Measurements from ENCODE around the gene TRIOBP. TPM values are rescaled to one million over a fixed set of nuclear protein-coding genes. Genes with fewer than 3 reads are reported as not detected.
A peak's percentile ranks its signal among the peaks of the same experiment; 100 is the strongest.

Gene TRIOBP
- total and polyA plus RNA-seq, 2 donors (not counting 3 experiments of a cell fraction or from before 2014, with no cell fraction given): 60.6 to 104 TPM

DNA sequence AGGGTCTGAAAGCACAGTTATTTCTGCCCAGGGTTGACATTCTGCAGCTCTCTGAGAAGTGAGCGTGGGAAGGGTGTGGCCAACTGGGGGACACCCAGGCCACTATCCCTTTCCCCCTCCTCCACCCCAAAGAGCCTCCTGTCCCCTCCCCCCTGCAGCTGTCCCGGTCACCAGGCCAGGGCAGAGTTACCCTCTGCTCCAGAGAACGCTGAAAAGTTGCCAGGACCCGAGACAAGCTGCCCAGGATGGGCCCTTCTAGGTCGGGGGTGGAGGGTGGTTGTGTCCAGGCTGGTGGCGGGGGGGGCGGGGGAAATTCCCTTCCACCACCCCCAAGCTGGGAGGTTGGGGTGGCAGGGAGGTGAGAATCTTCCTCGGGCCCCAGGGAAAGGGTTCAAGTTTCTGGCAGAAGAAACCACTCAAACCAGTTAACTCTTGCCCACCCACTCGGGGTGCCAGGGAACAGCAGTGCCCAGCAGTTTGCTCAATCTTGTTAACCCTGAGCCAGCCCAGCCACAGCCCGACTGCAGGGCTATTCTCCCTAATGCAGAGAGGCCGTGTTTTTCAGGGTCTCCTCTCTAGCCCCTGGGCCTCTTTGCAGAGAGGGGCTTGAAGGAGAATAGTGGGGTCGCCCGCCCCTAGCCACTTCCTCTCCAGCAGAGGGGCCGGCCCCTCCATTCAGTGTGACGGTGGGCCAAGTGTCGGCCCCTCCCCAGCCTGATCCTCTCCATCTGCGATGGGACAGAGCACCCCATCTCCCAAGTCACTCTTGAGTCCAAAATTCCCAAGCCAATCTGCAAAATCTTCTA lies 20.7 kb upstream of the TRIOBP start:
- BruUV-seq (replicated peaks): no TSS peak
- H3K4me3 ChIP-seq (replicated peaks in 1 of 3; ENCODE audit: insufficient read depth in 1 of 3, low read depth in 1 of 3, low read length in 3 of 3): peak overlapping the region; percentile 63 to 76 (median 66)
- H3K27ac ChIP-seq (ENCODE audit: insufficient read depth, low read depth, low read length): peak overlapping the region; percentile 81
- H3K4me2 ChIP-seq (ENCODE audit: insufficient read depth, low read length): peak overlapping the region; percentile 79
- peak; percentile 48 for FAIRE-seq
- ChIA-PET POLR2A (interaction anchor here (1.3 to 1.6 kb wide), 2 partner anchors 10 to 18 kb away, joined by 4 to 8 read pairs; partner anchors contain the start of genes NOL12 and PDXP), CTCF (interaction anchor here (1.1 to 4.0 kb wide), 5 partner anchors 10 to 43 kb away, joined by 3 to 70 read pairs (median 14); partner anchors contain the start of genes NOL12 and PDXP)
- no peaks in the 10 kb centered on the region for H4K20me1 ChIP-seq (replicated peaks; ENCODE audit: control insufficient read depth, extremely low read depth, insufficient read depth, low read length)
- no peaks in the 10 kb centered on the region for H3K9me1 ChIP-seq (replicated peaks; ENCODE audit: control insufficient read depth, extremely low read depth, insufficient read depth, low read length)
- intact Hi-C loops (cut with micrococcal nuclease) (loop anchor here (1.0 to 5.0 kb wide), 5 partner anchors 18 to 116 kb away; partner anchors contain the start of genes CDC42EP1 and PDXP), dilution Hi-C loops (cut with MboI; ENCODE audit: extremely low pct_ligation_motif_present, low sequenced_read_pairs) (no loop called here)
- H3K4me1 ChIP-seq (ENCODE audit: control insufficient read depth, extremely low read depth, insufficient read depth, low read length): peaks cover 9% of the 10 kb centered on the region
- H2AFZ ChIP-seq (ENCODE audit: low read depth, low read length): no peak overlapping the region
- TF ChIP-seq FOS (IDR thresholded peaks at IDR 0.05; ENCODE audit: borderline replicate concordance, insufficient read depth, low read length) (no peak), MYC (IDR thresholded peaks at IDR 0.05; ENCODE audit: low read depth, low read length) (no peak), EZH2 (IDR thresholded peaks at IDR 0.05; ENCODE audit: borderline replicate concordance, low read depth, low read length, severe bottlenecking) (no peak), POLR2AphosphoS5 (IDR thresholded peaks at IDR 0.05; ENCODE audit: insufficient read depth, low read depth, low read length) (no peak), POLR2A (IDR thresholded peaks at IDR 0.05; ENCODE audit: low read depth, low read length) (no peak), JUN (IDR thresholded peaks at IDR 0.05; ENCODE audit: borderline replicate concordance, insufficient read depth, insufficient read length, low read depth) (no peak), GATA2 (IDR thresholded peaks at IDR 0.05; ENCODE audit: insufficient read depth, insufficient read length, low read depth, low read length) (no peak)
- TF ChIP-seq, protein P1, sequence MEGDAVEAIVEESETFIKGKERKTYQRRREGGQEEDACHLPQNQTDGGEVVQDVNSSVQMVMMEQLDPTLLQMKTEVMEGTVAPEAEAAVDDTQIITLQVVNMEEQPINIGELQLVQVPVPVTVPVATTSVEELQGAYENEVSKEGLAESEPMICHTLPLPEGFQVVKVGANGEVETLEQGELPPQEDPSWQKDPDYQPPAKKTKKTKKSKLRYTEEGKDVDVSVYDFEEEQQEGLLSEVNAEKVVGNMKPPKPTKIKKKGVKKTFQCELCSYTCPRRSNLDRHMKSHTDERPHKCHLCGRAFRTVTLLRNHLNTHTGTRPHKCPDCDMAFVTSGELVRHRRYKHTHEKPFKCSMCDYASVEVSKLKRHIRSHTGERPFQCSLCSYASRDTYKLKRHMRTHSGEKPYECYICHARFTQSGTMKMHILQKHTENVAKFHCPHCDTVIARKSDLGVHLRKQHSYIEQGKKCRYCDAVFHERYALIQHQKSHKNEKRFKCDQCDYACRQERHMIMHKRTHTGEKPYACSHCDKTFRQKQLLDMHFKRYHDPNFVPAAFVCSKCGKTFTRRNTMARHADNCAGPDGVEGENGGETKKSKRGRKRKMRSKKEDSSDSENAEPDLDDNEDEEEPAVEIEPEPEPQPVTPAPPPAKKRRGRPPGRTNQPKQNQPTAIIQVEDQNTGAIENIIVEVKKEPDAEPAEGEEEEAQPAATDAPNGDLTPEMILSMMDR (IDR thresholded peaks at IDR 0.05; ENCODE audit: extremely low read depth in 1 of 2, insufficient read depth in 1 of 2, low read depth in 1 of 2, low read length in 2 of 2): no peak
- TF ChIP-seq, protein P2, sequence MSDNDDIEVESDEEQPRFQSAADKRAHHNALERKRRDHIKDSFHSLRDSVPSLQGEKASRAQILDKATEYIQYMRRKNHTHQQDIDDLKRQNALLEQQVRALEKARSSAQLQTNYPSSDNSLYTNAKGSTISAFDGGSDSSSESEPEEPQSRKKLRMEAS (IDR thresholded peaks at IDR 0.05; ENCODE audit: insufficient read depth, insufficient read length): no peak
- H3K27me3 ChIP-seq (ENCODE audit: control insufficient read depth in 2 of 2, insufficient read depth in 2 of 2, low read length in 2 of 2): no peaks in the 10 kb centered on the region
- no peaks in the 10 kb centered on the region for H3K9me3 ChIP-seq (replicated peaks; ENCODE audit: control insufficient read depth, insufficient read depth, low read length)
- peaks cover 7 to 8% of the 10 kb centered on the region in 2 experiments for H3K36me3 ChIP-seq (ENCODE audit: control insufficient read depth in 2 of 2, extremely low read depth in 1 of 2, insufficient read depth in 2 of 2, low read length in 2 of 2)
- H3K9ac ChIP-seq (replicated peaks; ENCODE audit: extremely low read depth, insufficient read depth, low read length): peak overlapping the region; percentile 54
- H3K79me2 ChIP-seq (ENCODE audit: control insufficient read depth, insufficient read depth, low read length): peaks cover 28% of the 10 kb centered on the region
- peak; percentile 23 for DNase-seq (ENCODE audit: low read depth, low spot score)

Measured in endothelial cell of umbilical vein (primary cell).